Left ventricle myocardium superior (tissue), 1 donor: ENCODE data around the gene KIAA1217. TPM values are rescaled to one million over a fixed set of nuclear protein-coding genes. Genes with fewer than 3 reads are reported as not detected.

Source experiments
- ATAC-seq: fragments of 200-7000 bp; cut with Tn5 transposase; one replicate; pipeline ENCODE4 v1.9.1; 2020; ENCODE audit warnings: mild to moderate bottlenecking, moderate library complexity
- DNase-seq: peaks from one replicate; pipeline ENCODE4 v3.0.0-alpha.2; 2020
- intact Hi-C: fragments of 100-400 bp; cut with micrococcal nuclease; formaldehyde crosslinking; loops from one replicate; pipeline ENCODE4 v1.11.0; 2022
- total RNA-seq: library from RNA; stranded (reverse); fragmentation: NEBNext Ultra II Directional; extraction: Animal tissue kit (Norgen Biotek cat#: 25700); gene quantifications from one replicate; pipeline ENCODE4 v1.2.1, GENCODE V29; 2021
- donor health status: DM: no; HTN: yes; CAD: no; lungs with severe emphysema.

KIAA1217 gene
- total RNA-seq, 1 donor from 2014 or later, result 46.6 TPM

DNA sequence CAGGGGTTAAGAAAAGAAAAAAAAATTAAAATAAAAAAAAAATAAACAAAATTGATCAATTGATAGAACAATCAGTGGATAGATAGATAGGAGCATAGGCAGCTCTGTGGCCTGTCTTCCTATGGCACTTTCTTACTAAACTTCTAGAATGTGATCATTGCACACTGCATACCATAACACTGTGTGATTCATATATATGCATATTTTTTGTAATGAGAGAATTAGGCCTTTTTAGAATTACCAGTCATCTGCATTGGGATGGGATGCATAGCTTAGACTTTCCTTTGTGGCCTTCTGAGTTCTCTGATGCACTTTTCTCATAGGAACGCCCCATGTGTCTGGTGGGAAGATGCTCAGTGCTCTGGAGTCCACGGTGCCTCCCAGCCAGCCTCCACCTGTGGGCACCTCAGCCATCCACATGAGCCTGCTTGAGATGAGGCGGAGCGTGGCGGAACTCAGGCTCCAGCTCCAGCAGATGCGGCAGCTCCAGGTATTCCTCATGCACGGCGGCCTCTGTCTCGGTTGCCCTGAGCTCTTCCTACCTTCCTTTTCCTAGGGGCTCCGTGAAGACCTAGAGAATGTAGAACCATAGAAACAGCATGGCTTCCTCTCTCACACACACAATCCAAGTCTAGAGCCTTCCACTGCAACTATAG lies 292.2 kb downstream of the KIAA1217 start:
- DNase-seq, result no peak
- intact Hi-C loops, result loop anchor here (10.0 kb wide), 2 partner anchors 56 to 506 kb away; no protein-coding TSS in a partner anchor
- no peak for ATAC-seq

DNA sequence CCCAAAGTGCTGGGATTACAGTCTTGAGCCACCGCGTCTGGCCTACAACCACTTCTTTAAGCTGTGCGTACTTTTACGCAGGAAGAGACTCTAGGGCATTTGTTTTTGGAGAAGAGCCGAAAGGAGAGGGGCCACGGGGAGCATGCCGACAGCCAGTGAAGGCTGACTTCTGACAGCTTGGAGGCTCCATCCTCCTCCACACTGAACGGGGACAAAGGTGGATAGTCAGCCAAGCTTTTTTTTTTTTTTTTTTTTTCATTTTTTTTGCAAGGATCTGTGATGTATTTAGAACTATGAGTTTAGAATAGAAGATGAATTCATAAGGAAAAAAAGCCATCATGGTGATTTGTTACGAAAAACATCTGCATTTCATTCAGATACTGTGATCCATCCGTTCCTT lies 293.1 kb downstream of the KIAA1217 start:
- ATAC-seq, result no peak
- intact Hi-C loops, result loop anchor here (10.0 kb wide), 2 partner anchors 57 to 507 kb away; no protein-coding TSS in a partner anchor
- no peak for DNase-seq

DNA sequence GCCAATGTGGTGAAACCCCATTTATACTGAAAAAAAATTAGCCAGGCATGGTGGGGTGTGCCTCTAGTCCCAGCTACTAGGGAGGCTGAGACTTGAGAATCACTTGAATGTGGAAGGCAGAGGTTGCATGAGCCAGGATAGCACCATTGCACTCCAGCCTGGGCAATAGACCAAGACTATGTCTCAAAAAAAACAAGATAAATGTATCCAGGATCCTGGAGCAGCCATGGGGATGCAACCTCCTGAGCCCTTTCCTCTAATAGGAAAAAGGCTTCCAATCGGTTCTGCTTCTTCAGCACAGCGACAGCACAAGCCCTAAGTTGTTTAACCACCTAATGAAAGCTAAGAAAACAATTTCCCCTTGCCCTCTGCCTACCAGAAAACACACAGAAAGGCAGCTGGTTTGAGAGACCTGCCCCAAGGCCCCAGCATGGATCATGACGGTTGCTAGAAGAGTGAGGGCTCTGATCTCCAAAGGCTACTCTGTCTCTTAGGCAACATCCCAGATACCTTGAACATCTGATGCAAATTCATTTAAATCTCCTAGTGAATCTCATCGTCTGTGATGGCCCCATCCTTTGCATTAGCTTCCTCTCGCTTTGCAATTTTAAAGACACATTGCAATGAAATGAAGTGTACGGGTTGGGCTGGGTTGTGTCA lies 294.0 kb downstream of the KIAA1217 start:
- ATAC-seq, result no peak
- intact Hi-C loops, result loop anchor here (10.0 kb wide), 2 partner anchors 58 to 508 kb away; no protein-coding TSS in a partner anchor
- DNase-seq, result no peak

DNA sequence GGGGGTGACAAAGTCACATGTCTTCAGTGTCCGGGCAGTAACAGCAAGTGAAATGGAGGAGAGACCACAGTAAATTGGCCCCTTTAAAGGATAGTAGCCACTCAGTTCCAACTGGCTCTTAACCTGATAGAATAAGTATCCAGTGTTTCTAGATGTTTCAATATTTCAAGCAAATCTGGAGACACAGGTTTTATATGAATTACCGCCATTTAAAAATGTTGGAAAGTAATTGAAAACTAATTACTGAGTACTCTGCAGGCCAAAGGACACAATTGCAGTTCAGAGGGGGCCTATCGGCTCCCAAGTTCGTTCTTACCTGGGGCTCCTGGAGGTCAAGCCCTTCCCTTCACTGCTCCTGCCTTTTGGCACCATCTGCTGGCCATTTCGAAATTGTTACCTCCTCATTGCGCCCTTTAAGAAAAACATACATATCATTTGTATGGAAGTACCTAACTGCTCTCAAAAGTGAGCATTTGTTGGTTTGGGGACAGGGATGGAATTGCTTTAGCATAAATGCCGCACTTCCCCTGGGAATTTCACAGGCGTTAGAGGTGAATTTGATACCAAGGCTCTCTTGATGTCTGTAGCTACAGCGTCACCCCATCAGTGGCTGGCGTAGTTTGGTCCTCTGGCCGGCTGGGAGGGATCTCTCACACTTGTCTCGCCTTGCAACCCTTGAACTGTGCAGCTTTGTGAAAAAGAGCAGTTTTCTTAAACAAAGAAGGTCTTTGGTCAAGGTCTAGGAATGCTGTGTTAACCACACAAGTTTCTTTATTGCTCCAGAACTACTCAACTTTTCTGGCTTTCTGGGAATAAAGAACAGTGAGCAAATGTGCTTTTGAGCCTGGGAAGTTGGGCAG lies 294.8 kb downstream of the KIAA1217 start:
- intact Hi-C loops, result loop anchor here (10.0 kb wide), 2 partner anchors 59 to 509 kb away; no protein-coding TSS in a partner anchor
- peak; percentile 60 for ATAC-seq
- DNase-seq, result no peak

DNA sequence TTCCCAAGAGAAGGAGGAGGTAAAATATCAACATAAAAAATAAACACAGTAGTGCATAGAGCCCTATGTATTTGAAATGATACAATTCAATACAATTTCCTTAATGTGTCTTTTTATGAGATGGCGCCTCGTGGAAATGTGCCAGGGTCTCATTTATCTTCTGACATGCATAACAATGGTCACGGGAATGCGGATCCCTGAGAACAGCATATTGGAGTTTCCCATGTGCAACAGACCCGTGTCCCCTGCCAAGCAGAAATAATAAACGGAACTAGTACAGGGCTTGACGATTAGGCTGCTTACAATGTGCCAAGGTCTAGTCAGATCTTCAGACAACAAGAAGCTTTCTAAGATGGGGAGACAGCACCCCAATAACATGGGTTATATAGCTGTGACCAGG lies 296.8 kb downstream of the KIAA1217 start:
- DNase-seq (no peak), ATAC-seq (peak; percentile 18)
- intact Hi-C loops, result loop anchor here (10.0 kb wide), 2 partner anchors 61 to 511 kb away; no protein-coding TSS in a partner anchor

DNA sequence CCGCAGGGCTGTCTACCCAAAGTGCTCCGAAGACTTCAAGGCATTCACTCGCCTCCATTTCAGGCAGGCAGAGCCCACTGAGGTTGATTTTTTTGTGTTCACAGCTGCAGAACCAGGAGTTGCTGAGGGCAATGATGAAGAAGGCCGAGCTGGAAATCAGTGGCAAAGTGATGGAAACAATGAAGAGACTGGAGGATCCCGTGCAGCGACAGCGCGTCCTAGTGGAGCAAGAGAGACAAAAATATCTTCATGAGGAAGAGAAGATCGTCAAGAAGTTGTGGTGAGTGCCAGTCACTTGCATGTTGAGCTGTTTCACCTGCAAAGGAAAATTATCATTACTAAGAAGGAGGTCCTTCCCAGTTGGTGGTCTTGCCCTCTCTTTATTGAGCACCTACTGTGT lies 304.2 kb downstream of the KIAA1217 start:
- no peak for ATAC-seq
- no peak for DNase-seq
- intact Hi-C loops, result loop anchor here (10.0 kb wide), 1 partner anchor 158 kb away; no protein-coding TSS in a partner anchor

DNA sequence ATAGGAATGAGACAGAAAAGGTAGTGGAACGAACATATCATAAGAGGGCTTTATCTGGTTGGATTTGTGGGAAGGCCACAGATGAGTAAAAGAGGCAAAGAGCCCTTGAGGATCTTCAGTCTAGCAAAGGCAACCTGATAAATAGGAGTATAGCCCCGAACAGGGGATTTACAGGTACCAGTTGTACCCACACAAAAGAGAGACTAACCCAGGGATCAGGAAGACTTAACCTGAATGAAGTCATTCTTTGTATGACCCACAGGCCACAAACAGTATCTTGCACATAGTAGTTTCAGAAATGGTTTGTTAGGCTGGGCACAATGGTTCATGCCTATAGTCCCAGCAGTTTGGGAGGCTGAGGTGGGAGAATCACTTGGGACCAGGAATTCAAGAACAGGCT lies 306.5 kb downstream of the KIAA1217 start:
- DNase-seq (no peak), ATAC-seq (no peak)
- intact Hi-C loops, result loop anchor here (10.0 kb wide), 1 partner anchor 161 kb away; no protein-coding TSS in a partner anchor

DNA sequence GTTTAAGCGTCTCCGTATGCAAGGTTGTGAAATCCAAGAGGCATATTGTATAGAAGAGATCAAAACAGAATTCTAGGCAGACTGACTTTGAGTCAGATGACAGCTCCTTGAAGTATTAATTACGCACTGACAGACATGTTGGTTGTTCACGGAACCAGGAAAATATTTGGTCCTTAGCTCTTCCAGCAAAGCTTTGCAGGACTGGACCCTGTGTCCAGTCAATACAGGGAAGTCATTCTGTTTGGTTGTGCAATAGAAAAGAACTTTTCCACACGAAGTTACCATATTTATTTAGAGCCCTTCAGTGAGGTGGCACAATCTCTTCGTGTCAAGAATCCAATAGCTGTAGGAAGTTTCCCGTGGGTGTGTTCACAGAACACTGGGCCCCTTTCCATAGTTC lies 309.5 kb downstream of the KIAA1217 start:
- intact Hi-C loops, result loop anchor here (10.0 kb wide), 1 partner anchor 164 kb away; no protein-coding TSS in a partner anchor
- DNase-seq (no peak), ATAC-seq (peak; percentile 41)

DNA sequence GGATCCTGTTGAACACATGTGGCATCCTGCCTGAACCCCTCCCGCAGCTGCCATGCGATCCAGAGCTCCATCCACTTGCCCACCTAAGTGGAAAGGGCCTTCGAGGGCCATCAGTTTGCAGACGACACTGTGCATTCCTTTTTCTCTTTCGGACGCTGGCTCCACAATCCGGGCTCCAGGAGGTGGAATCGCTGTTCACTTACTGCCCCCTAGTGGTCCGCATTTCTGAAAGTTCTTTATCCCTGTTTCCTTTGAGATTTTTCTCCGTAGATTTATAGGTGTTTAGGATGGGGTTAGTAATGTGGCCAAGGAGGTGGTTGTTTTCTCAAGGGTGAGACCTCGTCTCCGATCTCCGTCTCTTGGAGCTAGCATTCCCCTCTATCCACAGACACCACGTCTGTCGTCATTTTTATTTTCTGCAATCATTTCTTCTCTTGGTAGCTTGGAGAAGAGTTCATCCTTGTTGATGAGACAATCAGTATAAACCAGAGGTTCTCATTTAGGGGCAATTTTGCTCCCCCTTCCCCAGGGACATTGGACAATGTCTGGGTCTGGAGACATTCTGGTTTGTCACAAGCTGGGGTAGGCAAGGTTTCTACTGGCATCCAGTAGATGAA lies 310.2 kb downstream of the KIAA1217 start:
- intact Hi-C loops, result loop anchor here (10.0 kb wide), 1 partner anchor 164 kb away; no protein-coding TSS in a partner anchor
- DNase-seq, result peak; percentile 36
- peak; percentile 73 for ATAC-seq

DNA sequence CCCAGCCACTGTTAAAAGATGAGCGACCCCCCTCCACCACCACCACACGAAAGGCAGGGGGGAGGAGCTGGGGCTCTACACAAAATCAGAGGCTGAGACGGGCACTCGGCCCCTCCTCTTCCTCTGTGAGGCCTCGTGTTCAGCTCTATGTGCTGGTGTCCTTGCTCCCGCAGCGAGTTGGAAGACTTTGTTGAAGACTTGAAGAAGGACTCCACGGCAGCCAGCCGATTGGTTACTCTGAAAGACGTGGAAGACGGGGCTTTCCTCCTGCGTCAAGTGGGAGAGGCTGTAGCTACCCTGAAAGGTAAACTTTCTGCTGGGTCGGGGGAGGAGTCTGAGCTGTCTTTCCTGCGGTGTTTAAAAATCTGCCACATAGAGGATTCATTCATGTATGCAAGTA lies 311.0 kb downstream of the KIAA1217 start:
- intact Hi-C loops, result loop anchor here (10.0 kb wide), 1 partner anchor 165 kb away; no protein-coding TSS in a partner anchor
- no peak for DNase-seq
- no peak for ATAC-seq

DNA sequence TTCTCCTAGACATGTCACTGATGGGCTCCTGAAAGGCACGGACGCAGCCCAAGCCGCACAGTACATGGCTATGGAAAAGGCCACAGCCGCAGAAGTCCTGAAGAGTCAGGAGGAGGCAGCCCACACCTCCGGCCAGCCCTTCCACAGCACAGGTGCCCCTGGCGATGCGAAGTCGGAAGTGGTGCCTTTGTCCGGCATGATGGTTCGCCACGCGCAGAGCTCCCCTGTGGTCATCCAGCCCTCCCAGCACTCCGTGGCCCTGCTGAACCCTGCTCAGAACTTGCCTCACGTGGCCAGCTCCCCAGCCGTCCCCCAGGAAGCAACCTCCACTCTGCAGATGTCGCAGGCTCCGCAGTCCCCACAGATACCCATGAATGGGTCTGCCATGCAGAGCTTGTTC lies 315.4 kb downstream of the KIAA1217 start:
- DNase-seq (no peak), ATAC-seq (no peak)
- intact Hi-C loops, result no loop called here

DNA sequence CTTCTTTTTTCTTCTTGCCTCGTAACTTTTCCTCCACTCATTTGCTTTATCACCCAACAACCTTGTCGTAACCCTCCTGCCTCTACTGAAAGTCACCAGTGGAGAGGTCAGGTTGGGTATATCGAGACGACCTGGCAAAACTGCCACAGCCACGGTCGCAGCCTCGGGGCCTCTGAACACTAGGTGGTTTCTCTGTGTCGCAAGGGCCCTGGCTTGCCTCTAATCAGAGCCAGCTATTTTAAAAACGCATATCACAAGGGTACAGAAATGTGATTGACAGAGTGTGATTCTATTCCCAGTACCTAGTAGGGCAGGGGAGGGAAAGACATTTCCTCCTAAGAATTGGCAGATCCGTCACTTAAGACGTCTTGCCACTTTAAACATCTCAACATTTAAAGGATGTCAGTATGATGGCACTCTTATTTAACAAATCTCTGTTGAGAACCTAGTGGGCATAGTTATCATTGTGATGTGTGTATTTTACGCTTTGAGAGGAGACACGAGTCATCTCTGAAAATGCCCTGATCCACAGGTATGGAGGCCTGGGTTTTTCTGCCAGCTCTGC lies 317.2 kb downstream of the KIAA1217 start:
- intact Hi-C loops, result no loop called here
- ATAC-seq (peak; percentile 91), DNase-seq (peak; percentile 65)

DNA sequence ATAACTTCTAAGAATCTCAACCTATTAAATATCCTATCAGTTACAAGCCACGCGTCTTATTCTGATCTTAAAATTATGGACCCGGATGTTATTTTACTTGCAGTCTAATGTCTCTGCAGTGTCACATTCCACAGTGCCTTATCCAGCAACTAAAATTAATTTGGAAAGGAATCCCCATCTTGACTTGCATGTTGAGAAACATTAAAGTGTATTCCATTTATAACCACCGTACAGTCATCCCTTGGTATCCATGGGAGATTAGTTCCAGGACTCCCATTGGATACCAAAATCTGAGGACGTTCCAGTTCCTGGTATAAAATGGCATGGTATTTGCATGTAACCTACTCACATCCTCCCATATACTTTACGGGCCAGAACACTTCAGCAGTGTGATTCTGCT lies 320.0 kb downstream of the KIAA1217 start:
- peak; percentile 71 for ATAC-seq
- no peak for DNase-seq
- intact Hi-C loops, result no loop called here

DNA sequence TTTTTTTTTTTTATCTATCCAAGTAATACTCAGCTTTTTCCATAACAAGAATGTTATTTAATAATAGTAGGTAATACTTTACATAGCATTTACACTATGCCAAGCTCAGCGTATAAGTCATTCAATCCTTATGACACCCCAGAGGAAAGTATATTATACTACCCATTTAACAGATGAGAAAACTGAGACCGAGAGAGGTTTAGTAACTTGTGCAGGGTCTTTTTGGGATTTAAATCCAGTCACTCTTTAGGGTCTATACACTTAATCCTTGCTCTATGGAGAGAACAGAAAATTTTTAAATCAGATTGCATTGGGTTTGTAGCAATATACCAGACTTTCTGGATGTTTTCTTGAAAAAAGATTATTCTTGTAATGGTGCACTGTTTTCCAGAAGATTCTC lies 322.5 kb downstream of the KIAA1217 start:
- intact Hi-C loops, result no loop called here
- ATAC-seq (no peak), DNase-seq (no peak)

DNA sequence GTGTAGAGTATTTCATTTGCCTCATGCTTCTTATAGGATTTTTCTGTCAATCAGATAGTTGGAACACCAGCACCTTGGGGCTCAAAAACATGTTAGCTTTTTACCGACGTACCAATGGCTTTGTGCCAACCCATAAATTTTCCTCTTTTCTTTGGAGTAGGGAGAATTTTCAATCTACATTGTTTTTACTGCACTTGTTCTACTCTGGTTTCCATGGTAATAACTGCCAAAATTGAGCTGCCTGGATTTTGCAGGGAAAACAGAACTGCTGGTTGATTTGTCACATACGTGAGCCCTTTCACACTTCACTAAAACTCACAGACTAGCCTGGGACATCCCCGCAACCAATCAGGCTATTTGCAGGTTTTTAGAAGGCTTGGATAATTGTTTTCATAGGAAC lies 325.0 kb downstream of the KIAA1217 start:
- DNase-seq (no peak), ATAC-seq (no peak)
- intact Hi-C loops, result no loop called here

DNA sequence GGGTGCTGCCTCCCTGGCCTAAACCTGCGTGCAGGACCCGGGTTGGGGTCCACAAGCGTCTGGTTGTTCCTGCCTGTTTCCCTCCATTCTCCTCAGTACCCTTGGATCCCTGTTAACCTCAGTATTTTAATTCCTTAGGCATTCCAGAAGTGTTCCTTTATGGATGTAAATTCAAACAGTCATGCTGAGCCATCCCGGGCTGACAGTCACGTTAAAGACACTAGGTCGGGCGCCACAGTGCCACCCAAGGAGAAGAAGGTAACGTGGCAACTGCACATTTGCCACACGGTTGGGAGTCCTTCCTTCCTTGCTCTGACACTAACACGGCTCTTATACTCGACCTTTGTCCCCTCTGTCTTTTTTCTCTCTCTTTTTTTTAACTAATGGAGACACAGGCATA lies 327.7 kb downstream of the KIAA1217 start:
- no peak for ATAC-seq
- no peak for DNase-seq
- intact Hi-C loops, result no loop called here

DNA sequence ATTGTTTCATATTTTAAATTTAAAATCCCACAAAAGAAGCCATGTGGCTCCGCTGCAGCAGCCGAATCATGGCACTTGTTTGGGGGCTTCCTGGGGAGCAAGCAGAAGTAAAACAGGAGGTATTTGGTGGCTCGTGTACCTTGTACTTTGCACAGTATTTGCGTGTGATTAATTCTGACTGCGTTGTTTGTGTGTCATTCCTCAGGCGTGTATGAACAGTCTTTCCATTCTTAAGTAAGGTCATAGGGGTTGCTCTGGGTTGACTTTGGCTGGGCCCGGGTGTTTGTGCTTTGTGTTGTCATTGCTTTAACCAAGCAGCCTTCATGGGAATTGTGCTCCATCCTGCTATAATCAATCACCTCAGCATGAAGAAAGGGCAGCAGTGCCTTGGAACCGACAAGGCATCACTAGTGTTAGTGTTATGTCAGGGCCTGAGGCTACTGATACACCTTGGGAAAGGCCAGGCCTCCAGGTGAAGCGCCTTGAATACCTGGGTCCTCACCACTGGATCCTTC lies 332.4 kb downstream of the KIAA1217 start:
- DNase-seq, result no peak
- no peak for ATAC-seq
- intact Hi-C loops, result no loop called here
